ENCODE measurements around the gene ENPP1.

Gene ENPP1

DNA sequence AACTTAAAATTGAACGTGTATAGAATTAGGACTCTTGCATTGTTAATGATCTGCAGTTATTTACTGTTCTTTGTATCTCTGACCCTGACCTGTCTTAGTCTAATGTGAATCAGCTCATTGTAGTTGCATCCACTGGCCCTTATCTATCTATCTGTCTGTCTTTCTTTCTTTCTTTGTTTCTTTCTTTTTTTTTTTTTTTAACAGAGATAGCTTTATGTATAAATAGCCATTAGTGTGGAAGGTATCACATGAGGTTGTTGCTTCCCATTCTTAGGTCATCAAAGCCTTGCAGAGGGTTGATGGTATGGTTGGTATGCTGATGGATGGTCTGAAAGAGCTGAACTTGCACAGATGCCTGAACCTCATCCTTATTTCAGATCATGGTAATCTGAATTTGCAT is 59.9 kb downstream of the ENPP1 start:
- H3K4me3 ChIP-seq (ENCODE audit: low read depth, low read length), result no peak overlapping the region
- TF ChIP-seq, protein P1, sequence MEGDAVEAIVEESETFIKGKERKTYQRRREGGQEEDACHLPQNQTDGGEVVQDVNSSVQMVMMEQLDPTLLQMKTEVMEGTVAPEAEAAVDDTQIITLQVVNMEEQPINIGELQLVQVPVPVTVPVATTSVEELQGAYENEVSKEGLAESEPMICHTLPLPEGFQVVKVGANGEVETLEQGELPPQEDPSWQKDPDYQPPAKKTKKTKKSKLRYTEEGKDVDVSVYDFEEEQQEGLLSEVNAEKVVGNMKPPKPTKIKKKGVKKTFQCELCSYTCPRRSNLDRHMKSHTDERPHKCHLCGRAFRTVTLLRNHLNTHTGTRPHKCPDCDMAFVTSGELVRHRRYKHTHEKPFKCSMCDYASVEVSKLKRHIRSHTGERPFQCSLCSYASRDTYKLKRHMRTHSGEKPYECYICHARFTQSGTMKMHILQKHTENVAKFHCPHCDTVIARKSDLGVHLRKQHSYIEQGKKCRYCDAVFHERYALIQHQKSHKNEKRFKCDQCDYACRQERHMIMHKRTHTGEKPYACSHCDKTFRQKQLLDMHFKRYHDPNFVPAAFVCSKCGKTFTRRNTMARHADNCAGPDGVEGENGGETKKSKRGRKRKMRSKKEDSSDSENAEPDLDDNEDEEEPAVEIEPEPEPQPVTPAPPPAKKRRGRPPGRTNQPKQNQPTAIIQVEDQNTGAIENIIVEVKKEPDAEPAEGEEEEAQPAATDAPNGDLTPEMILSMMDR (IDR thresholded peaks at IDR 0.05; ENCODE audit: low read depth, low read length, missing control alignments), result no peak
- in situ Hi-C loops (cut with HindIII; ENCODE audit: low sequenced_read_pairs), result no loop called here
- DNase-seq (ENCODE audit: low read depth), result no peak

DNA sequence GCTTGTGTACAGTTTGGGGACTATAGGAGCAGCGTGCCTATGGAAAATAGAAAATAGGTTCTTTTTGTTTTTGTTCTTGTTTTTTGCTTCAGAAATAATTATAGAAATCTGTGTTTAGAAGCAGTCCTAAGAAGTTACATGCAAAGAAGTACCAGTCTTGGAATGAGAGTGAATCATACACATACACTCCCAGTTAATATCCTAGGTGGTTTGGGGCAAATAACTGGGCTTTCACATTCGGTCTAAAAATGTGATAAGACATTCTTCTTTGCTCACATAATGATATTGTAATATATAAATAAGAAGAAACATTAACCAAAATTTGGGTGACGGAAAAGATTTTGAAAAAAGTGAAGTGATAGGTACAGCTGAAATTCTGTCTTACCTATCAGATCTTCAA is 61.0 kb downstream of the ENPP1 start:
- DNase-seq (ENCODE audit: low read depth), result no peak
- in situ Hi-C loops (cut with HindIII; ENCODE audit: low sequenced_read_pairs), result no loop called here
- TF ChIP-seq, protein P1 (IDR thresholded peaks at IDR 0.05; ENCODE audit: low read depth, low read length, missing control alignments), result no peak
- no peak overlapping the region for H3K4me3 ChIP-seq (ENCODE audit: low read depth, low read length)

DNA sequence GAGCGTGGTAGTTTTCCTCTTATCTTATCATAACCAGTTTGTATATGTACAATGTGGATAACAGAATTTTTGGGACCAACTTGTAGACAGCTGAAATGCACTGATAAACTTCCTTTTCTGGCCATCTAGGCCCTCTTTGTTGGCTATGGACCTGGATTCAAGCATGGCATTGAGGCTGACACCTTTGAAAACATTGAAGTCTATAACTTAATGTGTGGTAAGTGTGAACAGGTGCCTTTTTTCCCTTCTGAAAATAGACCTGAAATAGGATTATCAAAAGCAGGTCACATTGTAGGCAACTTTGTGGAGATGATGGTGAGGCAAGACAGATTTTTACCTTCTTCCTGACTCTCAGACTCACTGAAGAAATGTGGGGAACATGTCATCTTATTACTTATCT is 67.8 kb downstream of the ENPP1 start:
- in situ Hi-C loops (cut with HindIII; ENCODE audit: low sequenced_read_pairs), result no loop called here
- TF ChIP-seq, protein P1 (IDR thresholded peaks at IDR 0.05; ENCODE audit: low read depth, low read length, missing control alignments), result no peak
- no peak for DNase-seq (ENCODE audit: low read depth)
- H3K4me3 ChIP-seq (ENCODE audit: low read depth, low read length), result no peak overlapping the region

DNA sequence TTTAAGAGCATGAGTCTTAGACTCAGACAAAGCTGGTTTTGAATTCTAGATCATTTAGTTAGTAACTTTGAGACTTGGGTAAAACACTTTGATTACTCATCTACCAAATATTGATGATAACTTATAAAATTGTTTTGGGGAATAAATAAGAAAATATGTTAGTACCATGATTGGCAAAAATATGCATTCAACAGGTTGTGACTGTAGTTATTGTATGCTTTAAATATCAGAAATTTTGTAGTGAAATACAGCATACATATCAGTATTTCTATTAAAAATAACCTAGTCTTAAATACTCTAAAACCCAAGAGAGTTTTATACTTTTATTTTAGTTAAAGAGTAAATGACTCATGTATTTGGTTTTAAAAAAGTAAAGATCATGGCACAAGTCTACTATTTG is 68.7 kb downstream of the ENPP1 start:
- no peak overlapping the region for H3K4me3 ChIP-seq (ENCODE audit: low read depth, low read length)
- TF ChIP-seq, protein P1 (IDR thresholded peaks at IDR 0.05; ENCODE audit: low read depth, low read length, missing control alignments), result no peak
- in situ Hi-C loops (cut with HindIII; ENCODE audit: low sequenced_read_pairs), result no loop called here
- DNase-seq (ENCODE audit: low read depth), result no peak

DNA sequence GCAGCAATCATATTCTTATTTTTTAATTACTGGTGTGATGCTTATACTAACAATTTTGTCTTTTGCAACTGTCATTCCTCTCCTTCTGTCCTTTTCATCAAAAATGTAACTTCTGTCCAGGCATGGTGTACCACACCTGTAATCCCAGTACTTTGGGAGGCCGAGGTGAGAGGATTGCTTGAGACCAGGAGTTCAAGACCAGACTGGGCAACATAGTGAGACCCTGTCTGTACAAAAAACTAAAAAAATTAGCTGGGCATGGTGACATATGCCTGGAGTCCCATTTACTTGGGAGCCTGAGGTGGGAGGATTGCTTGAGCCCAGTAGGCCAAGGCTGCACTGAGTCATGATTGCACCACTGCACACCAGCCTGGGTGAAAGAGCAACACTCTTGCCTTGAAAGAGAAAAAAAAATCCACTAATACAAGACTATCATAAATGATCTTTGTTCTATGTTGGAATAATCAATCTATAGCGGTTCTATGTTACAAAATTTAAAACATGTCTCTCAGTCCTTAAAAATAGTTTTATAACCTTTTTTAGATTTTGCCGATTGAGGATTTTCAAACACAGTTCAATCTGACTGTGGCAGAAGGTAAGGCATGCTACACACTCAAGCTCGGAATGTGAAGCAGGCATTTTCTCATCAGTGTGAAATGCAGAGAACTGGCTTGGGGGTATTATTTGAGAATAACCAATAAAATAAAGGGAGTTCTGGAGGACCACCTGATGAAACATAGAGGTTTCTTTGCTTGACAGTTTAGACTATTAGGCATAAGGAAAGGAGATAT is 70.4 kb downstream of the ENPP1 start:
- no peak overlapping the region for H3K4me3 ChIP-seq (ENCODE audit: low read depth, low read length)
- in situ Hi-C loops (cut with HindIII; ENCODE audit: low sequenced_read_pairs), result no loop called here
- DNase-seq (ENCODE audit: low read depth), result no peak
- TF ChIP-seq, protein P1 (IDR thresholded peaks at IDR 0.05; ENCODE audit: low read depth, low read length, missing control alignments), result no peak

DNA sequence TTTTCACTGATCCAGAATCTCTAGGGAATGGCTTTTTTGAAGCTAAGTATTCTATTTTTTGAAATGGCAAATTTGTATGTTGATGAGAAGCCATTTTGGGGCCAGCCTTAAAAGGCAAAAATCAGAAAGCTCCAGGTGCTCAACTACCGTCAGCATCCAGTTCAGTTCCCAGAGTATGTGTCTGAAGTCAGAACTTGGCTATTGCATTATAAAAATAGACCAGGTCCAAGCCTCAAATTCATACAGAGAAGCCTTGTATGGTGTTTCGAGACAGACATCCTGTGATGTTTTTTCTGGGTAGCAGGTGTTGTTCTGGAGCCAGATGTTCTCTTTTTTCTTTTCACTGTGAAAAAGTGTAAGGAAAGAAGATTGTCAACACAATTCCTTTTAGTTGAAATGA is 75.2 kb downstream of the ENPP1 start:
- DNase-seq (ENCODE audit: low read depth), result no peak
- in situ Hi-C loops (cut with HindIII; ENCODE audit: low sequenced_read_pairs), result no loop called here
- no peak overlapping the region for H3K4me3 ChIP-seq (ENCODE audit: low read depth, low read length)
- TF ChIP-seq, protein P1 (IDR thresholded peaks at IDR 0.05; ENCODE audit: low read depth, low read length, missing control alignments), result no peak
